Loucy (cell line): ENCODE data around the gene FAM24A.
A peak's percentile ranks its signal among the peaks of the same experiment; 100 is the strongest.

Source experiments
- H2AFZ ChIP-seq: fragments of 200-600 bp; sonication (generic); 2 replicates; pipeline ENCODE4 v1.6.0; 2016; ENCODE audit warnings: antibody characterized with exemption, mild to moderate bottlenecking, low read length, moderate library complexity
- H3F3A ChIP-seq: fragments of 200-600 bp; 2 replicates; pipeline ENCODE4 v1.6.0; 2016; ENCODE audit warnings: antibody characterized with exemption, low read depth, mild to moderate bottlenecking
- H3K27me3 ChIP-seq: fragments of 200-600 bp; sonication (generic); 2 replicates; pipeline ENCODE4 v1.6.1; 2014; ENCODE audit warnings: low read length, mild to moderate bottlenecking; ENCODE audit not compliant: insufficient read depth, poor library complexity, severe bottlenecking
- H3K36me3 ChIP-seq: fragments of 200-600 bp; sonication (generic); 2 replicates; pipeline ENCODE4 v1.6.1; 2016; ENCODE audit warnings: low read length; ENCODE audit not compliant: insufficient read depth
- H3K4me1 ChIP-seq: fragments of 200-600 bp; sonication (generic); 2 replicates; pipeline ENCODE4 v1.5.1; 2014; ENCODE audit warnings: low read length, mild to moderate bottlenecking; ENCODE audit not compliant: insufficient read depth, poor library complexity, severe bottlenecking
- H3K4me2 ChIP-seq: fragments of 200-600 bp; sonication (generic); 2 replicates; pipeline ENCODE4 v1.6.0; 2014; ENCODE audit warnings: antibody characterized with exemption, low read length, low read depth, mild to moderate bottlenecking; ENCODE audit not compliant: poor library complexity, severe bottlenecking
- H3K4me3 ChIP-seq: fragments of 200-600 bp; sonication (generic); 2 replicates; pipeline ENCODE4 v1.5.1; 2014; ENCODE audit warnings: low read length, mild to moderate bottlenecking, mixed read lengths; ENCODE audit not compliant: poor library complexity, severe bottlenecking
- H3K79me2 ChIP-seq: fragments of 200-600 bp; sonication (generic); 2 replicates; pipeline ENCODE4 v1.6.1; 2014; ENCODE audit warnings: low read length; ENCODE audit not compliant: insufficient read depth
- H3K9ac ChIP-seq: fragments of 200-600 bp; sonication (generic); 2 replicates; pipeline ENCODE4 v1.6.0; 2014; ENCODE audit warnings: mild to moderate bottlenecking, low read depth, low read length, moderate library complexity; ENCODE audit not compliant: poor library complexity, severe bottlenecking
- H3K9me2 ChIP-seq: fragments of 200-600 bp; sonication (generic); replicated peaks from 2 replicates; pipeline ENCODE4 v1.6.1; 2016; ENCODE audit warnings: low read depth, low read length, mixed read lengths
- H3K9me3 ChIP-seq: fragments of 200-600 bp; sonication (generic); 2 replicates; pipeline ENCODE4 v1.6.1; 2014; ENCODE audit warnings: mild to moderate bottlenecking, antibody characterized with exemption, low read length, low read depth; ENCODE audit not compliant: insufficient read depth
- H4K20me1 ChIP-seq: fragments of 200-600 bp; sonication (generic); 2 replicates; pipeline ENCODE4 v1.6.0; 2014; ENCODE audit warnings: antibody characterized with exemption, low read length, mild to moderate bottlenecking; ENCODE audit not compliant: insufficient read depth, poor library complexity, severe bottlenecking
- EZH2phosphoT487 ChIP-seq: fragments of 200-600 bp; IDR thresholded peaks from 2 replicates; pipeline ENCODE4 v1.6.1; 2018; ENCODE audit warnings: antibody characterized with exemption, mild to moderate bottlenecking, moderate library complexity, borderline replicate concordance
- TF ChIP-seq, protein P1 (sequence below): fragments of 200-600 bp; sonication (generic); conservative IDR thresholded peaks from 2 replicates; pipeline ENCODE4 v1.5.1; 2014; ENCODE audit warnings: mild to moderate bottlenecking, antibody characterized with exemption, low read length

Gene FAM24A

DNA sequence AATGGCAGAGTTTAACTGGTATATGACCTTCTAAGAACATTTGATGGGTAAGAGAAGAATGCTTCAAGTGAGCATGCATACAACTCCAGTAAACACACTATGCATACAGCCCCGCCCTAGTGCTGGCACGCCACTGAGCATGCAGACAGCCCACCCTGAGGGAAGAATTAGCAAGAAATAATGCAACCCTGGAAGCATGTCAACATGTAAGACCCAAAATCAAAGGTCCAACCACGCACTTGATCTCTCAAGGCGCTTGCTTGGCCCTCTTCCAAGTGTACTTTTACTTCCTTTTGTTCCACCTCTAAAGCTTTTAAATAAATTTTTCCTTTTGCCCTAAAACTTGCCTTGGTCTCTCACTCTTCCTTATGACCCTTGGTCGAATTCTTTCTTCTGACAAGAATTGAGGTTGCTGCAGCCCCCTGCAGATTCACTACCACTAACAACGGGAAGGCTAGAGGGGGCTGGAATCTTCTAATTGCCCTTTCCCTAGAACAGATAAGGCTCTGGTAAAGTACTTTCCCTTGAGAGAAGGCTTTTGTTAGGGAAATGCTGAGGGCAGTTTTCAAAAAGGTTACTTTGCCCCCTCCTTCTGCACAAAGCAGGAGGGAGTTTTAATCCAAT, 34.5 kb upstream of the FAM24A start:
- peak overlapping the region; percentile 93 for H3K4me2 ChIP-seq
- H3K27me3 ChIP-seq = no peaks in the 10 kb centered on the region
- H3K79me2 ChIP-seq = peaks cover 76% of the 10 kb centered on the region
- H3K4me3 ChIP-seq = peak overlapping the region; percentile 99
- TF ChIP-seq EZH2phosphoT487 = no peak
- H3K36me3 ChIP-seq = no peaks in the 10 kb centered on the region
- no peaks in the 10 kb centered on the region for H3K9me3 ChIP-seq
- H2AFZ ChIP-seq = no peak overlapping the region
- no peaks in the 10 kb centered on the region; the same call in 1 of the 2 replicates for H3F3A ChIP-seq
- H3K4me1 ChIP-seq = peaks cover 39% of the 10 kb centered on the region
- H4K20me1 ChIP-seq = peaks cover 43% of the 10 kb centered on the region
- H3K9ac ChIP-seq = peak overlapping the region; percentile 93
- no peaks in the 10 kb centered on the region for H3K9me2 ChIP-seq

DNA sequence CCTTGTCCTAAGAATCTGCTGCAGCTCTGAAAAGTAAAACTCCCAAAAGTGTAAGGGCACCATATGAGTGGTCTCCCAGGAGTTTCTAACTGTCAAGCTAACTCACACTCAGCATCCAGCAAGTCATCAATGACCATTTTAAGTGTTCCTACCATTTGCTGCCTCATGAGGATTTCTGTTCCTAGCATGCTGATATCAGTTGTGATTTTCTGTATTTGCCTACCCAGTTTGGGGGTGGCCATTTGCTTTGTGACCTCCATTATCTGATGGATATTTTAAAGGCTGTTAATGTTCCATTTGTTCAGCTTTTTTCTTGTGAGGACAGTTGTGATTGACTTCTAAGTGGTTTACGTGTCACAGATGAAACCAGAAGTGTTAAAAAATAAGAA, 33.9 kb upstream of the FAM24A start:
- peak overlapping the region; percentile 93 for H3K4me2 ChIP-seq
- no peaks in the 10 kb centered on the region for H3K9me3 ChIP-seq
- H2AFZ ChIP-seq = no peak overlapping the region
- no peaks in the 10 kb centered on the region for H3K9me2 ChIP-seq
- H3K27me3 ChIP-seq = no peaks in the 10 kb centered on the region
- H3K4me3 ChIP-seq = peak overlapping the region; percentile 99
- TF ChIP-seq EZH2phosphoT487 = no peak
- TF ChIP-seq, protein P1, sequence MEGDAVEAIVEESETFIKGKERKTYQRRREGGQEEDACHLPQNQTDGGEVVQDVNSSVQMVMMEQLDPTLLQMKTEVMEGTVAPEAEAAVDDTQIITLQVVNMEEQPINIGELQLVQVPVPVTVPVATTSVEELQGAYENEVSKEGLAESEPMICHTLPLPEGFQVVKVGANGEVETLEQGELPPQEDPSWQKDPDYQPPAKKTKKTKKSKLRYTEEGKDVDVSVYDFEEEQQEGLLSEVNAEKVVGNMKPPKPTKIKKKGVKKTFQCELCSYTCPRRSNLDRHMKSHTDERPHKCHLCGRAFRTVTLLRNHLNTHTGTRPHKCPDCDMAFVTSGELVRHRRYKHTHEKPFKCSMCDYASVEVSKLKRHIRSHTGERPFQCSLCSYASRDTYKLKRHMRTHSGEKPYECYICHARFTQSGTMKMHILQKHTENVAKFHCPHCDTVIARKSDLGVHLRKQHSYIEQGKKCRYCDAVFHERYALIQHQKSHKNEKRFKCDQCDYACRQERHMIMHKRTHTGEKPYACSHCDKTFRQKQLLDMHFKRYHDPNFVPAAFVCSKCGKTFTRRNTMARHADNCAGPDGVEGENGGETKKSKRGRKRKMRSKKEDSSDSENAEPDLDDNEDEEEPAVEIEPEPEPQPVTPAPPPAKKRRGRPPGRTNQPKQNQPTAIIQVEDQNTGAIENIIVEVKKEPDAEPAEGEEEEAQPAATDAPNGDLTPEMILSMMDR = no peak
- peaks cover 77% of the 10 kb centered on the region for H3K79me2 ChIP-seq
- peaks cover 42% of the 10 kb centered on the region for H3K4me1 ChIP-seq
- H3K9ac ChIP-seq = peak overlapping the region; percentile 93
- peaks cover 43% of the 10 kb centered on the region for H4K20me1 ChIP-seq
- H3K36me3 ChIP-seq = no peaks in the 10 kb centered on the region
- H3F3A ChIP-seq = no peaks in the 10 kb centered on the region; the same call in 1 of the 2 replicates

GRCh38 chr10:122877264-122877663, 33.1 kb upstream of the FAM24A start:
- no peaks in the 10 kb centered on the region for H3K36me3 ChIP-seq
- TF ChIP-seq, protein P1 = no peak
- TF ChIP-seq EZH2phosphoT487 = no peak
- peaks cover 43% of the 10 kb centered on the region for H4K20me1 ChIP-seq
- no peaks in the 10 kb centered on the region for H3K9me2 ChIP-seq
- H3F3A ChIP-seq = no peaks in the 10 kb centered on the region; the same call in 1 of the 2 replicates
- no peak overlapping the region for H2AFZ ChIP-seq
- no peaks in the 10 kb centered on the region for H3K27me3 ChIP-seq
- H3K4me3 ChIP-seq = peak overlapping the region; percentile 99
- peaks cover 42% of the 10 kb centered on the region for H3K4me1 ChIP-seq
- H3K79me2 ChIP-seq = peaks cover 77% of the 10 kb centered on the region
- no peaks in the 10 kb centered on the region for H3K9me3 ChIP-seq
- peak overlapping the region; percentile 93 for H3K9ac ChIP-seq
- peak overlapping the region; percentile 93 for H3K4me2 ChIP-seq
